NCI-H1417 (cell line): ENCODE results near the gene U2AF2.

ENCODE experiments used
- DNase-seq, 3 experiments: peaks; one replicate each; lab custom pipeline; 2025; lab: John Stamatoyannopoulos, UW

U2AF2 gene

DNA sequence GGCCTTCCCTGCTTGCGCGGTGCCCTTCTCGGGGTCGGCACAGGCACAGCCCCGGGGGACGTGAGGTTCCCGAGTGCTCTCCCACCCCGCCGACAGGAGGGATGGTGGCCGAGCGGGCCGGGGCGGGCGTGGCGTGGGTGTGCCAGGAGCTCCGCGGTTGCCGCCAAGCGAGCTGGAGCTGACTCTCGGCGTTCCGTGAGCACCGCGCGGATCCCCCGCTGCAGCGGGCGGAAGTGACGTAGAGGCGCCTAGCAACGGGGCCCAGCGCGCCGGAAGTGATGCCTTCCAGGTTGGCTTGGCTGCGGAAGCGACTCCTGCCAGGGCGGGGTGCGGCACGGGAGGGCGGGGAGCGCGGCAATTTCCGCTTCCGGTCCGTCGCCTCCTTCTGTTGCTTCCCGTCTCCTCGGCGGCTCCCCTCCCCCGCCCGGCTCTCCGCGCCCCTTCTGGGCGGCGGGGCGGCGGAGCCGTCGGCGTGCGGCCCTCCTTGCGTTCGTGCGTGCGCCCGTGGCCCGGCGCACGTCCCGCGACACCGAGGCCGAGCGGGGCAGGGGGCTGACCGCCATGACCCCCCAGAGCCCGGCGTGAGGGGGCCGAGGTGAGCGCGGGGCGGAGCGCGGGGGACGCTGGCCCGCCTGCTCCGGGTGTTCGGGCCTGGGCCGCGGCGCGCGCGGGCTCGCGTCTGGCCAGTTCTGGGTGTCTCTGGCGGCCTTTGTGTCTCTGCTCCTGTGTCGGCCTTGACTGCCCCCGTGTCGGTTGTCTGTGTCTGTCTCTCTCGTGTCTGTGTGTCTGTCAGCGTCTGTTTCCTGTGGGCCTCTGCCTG is 20.2 kb downstream of the U2AF2 start, which contains the start of gene EPN1:
TSS of gene EPN1 (plus strand) at position 386 of the 820 bp plus-strand sequence. CDS start 3,402 bp downstream, outside the sequence.
- DNase-seq: peak; percentile 95 to 97 (median 97)

- no peak for DNase-seq
These were observed 21.0 kb downstream of the U2AF2 start for GRCh38 chr19:55675661-55676354.

GRCh38 chr19:55676383-55676782 is 21.5 kb downstream of the U2AF2 start:
- no peak for DNase-seq

GRCh38 chr19:55676889-55677505 is 22.2 kb downstream of the U2AF2 start:
- no peak for DNase-seq

DNA sequence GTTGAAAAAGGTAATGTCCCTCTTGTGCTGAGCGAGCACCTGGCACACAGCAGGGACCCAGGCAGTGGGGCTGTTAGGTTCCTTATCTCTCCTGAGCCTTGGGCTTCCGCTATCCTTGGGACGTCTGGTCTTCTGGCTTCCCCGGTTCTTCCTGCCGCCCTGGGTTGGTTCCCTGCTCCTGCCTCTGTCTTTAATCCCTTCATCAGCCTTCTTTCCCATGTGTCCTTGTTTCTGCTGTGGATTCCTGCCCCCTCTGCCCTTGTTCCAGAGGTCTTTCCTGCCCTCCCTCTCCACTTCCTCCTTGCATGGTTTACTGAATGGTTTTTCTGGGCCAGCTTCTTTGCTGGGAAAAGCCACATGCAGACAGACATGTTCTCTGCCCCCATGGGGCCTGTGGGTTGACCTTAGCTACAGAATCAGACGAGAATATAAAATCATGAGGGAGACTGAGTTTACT is 22.8 kb downstream of the U2AF2 start:
- no peak for DNase-seq

GRCh38 chr19:55678121-55678671 is 23.4 kb downstream of the U2AF2 start:
- no peak for DNase-seq

DNA sequence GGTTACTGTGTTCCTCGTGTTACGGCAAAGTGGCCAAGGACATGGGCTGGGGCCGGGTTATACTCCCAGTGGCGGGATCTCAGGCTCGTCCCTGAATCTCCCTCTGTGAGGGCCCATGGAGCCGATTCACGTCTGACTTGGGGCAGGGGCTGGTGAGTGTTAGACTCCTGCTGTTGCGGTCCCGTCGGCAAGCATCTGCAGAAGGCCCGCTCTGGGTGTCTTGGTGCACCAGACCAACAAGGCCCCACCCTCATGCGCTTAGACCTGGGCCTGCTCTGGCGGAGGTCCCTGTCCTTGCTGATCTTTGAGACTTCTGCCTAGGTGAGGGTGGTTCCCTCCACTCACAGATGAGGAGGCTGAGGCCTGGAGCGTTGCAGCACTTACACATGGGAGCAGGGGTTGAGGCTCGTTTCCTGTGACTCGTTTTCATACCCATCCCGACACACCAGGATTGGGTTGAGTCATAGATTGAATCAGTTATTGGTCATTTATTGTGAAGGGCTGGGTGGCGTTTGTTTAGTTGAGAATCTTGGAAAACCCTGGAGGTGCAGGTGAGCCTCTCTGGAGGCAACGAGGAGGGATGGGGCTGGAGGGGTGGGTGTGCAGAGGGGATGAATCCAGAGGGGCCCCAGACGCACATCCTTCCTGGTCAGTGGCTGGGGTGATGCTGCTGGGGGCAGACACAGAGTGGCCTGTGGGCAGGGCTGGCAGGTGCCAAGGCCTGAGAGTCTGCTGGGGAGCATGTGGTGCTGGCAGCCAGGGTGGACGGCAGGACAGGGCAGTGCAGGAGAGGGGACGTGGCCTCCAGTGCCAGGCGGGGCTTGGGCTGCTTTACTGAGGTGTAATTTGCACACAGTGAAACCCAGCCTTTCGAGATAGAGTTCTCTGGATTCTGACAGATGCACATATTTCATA is 24.8 kb downstream of the U2AF2 start:
- no peak for DNase-seq

- no peak for DNase-seq
These were observed 25.7 kb downstream of the U2AF2 start for GRCh38 chr19:55680339-55681130.

DNA sequence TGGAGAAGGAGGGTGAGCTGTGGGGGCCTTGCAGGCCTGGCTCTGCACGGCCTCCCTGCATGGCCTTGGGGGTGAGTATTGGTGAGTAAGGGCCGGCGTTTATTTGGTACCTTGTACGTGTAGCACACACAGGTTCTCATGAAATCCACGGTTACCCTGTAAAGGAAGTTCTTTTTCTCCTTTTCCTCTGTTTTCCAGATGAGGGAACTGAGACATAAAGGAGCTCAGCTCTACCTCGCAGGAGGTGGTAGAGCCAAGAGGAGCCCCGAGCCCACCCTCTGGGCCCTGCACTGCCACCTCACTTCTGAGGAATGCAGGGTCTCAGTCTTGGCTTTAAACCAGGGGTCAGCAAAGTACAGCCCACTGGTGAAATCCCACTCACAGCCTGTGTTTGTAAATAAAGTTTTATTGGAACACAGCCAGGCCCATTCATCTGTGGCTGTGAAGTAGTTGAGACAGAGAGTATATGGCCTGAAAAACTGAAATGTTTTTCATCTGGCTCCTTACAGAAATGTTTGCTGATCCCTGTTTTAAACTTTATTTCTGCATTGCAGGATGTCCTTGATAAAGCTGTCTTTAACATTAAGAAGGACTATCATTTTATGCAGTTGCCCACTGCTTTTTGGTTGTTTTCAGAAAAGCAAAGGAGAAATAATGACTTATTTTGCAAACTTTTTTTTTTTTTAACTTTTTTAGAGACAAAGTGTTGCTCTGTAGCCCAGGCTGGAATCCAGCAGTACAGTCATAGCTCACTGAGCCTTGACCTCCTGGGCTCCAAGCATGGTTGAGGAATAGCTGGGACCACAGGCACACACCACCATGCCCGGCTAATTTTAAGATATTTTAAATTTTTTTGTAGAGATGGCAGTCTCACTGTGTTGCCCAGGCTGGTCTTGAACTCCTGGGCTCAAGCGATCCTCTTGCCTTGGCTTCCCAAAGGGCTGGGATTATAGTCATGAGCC is 26.6 kb downstream of the U2AF2 start:
- no peak for DNase-seq

GRCh38 chr19:55683449-55684261 is 28.8 kb downstream of the U2AF2 start:
- no peak for DNase-seq

GRCh38 chr19:55684946-55685681 is 30.3 kb downstream of the U2AF2 start:
- DNase-seq: no peak

DNA sequence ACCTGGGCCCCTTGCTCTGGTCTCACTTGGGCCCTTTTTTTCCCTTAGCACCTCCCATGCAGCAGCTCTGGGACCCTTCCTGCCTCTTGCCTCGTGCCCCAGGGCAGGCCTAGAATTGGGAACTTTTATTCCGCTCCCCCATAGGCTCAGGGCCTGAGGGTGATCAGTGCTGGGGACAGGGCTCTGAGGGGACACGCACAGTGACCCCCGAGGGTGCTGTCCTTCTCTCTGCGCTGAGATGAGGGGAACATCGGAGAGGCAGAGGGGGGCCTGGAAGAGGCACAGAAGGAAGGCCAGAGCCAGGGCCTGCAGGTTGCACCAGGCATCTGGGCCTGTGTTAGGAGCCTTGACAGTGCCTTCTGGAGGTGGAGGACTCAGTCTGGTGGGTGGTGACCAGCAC is 30.9 kb downstream of the U2AF2 start:
- DNase-seq: no peak

DNA sequence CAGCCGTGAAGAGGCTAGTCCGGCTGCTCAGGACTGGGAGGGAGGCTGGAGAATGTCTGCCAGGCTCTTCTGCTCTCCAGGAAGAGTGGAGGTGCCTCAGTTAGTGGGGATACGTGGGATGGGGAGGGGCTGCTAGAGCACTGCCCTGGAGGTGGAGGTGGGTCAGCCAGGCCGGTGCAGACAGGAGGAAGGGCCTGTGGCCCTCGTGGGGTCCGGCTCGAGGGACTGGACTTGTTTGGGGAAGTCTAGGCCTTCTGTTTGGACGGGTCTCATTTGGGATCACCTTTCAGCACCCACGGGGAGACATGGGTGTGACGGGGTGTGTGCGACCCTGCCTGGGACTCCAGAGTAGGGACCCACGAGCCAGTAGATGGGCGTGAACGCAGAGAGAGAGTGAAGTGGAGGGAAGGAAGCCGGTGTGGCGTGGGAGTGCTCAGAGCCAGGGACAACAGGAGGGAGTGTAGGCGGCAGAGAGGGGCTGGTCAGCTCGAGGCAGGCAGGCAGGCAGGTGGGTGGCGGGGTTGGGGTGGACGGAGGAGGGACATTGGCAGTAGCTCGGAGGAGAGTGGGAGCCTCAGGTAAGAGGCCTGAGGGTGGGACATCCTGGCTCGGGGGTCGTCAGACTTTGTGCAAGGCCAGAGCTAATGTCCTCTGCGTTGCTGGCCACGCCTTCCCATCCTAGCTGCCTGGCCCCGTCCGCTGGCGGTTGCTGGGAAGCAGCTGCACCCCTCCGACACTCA is 31.6 kb downstream of the U2AF2 start:
- DNase-seq: no peak

DNA sequence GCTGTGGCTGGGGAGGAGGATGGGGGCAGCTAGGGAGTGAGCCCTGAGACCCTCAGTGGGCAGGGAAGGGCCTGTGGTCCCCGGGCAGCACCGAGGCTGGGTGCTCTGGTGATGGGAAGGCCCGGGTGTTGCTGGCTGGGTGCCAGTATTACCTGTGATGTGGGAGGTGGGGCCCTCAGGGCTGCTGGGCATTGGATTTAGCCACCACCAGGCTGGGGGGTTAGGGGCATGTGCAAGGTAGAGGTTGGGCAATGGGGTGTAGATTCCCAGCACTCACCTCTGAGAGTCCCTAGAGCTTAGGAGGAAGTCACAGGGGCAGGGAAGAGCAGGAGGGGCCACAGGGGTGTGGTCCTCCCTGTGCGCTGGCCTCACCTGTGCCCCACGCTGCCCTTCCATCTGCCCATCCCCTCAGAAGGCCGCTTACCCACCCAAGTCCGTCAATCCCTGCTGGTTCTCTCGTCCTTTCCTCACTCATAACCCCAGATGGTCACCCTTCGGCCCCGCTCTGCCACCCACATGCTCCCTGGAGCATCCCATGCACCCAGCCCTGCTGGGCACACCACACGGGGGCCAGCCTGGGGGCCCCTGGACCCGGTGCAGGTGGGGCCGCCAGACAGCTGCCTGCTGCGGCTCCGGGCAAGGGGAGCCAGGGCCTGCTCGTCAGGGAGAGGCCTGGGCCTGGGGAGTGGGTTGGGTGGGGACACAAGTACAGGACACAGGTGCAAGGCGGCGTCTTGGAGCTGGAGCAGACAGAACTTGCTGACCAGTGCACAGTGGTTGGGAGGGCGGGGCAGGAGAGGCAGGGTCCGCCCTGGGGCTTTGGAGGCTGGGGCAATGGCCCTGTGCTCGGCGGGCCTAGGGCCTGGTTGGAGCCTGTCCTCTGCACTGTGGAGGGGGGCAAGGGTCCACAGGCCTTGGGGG is 32.7 kb downstream of the U2AF2 start:
- DNase-seq: no peak

GRCh38 chr19:55688422-55689218 is 33.8 kb downstream of the U2AF2 start:
- DNase-seq: peak; percentile 70 to 72 (median 70)
